Common myeloid progenitor, CD34-positive (primary cell): ENCODE results near the gene ZNF283.

Experiments used
- CTCF ChIA-PET: fragments of 350-600 bp; sonication (Branson Sonifier 250); formaldehyde crosslinking; loops from one replicate; lab custom pipeline; 2021; ENCODE audit warnings: antibody characterized with exemption; lab: Charles Lee
- POLR2A ChIA-PET: fragments of 350-600 bp; sonication (Branson Sonifier 250); formaldehyde crosslinking; loops from one replicate; lab custom pipeline; 2021; ENCODE audit warnings: antibody characterized with exemption; lab: Charles Lee
- DNase-seq, 3 donors: peaks; one replicate each; pipeline versions ENCODE4 v3.0.0 to v3.0.0-alpha.2; 2013
- H3K27ac ChIP-seq, 2 experiments: 1 replicate in 1 of 2; 2 replicates in 1 of 2; pipeline ENCODE4 v1.7.0; 2013; ENCODE audit warnings: inconsistent platforms in 2 of 2, low read length in 2 of 2, mild to moderate bottlenecking in 2 of 2, low read depth in 1 of 2, moderate library complexity in 1 of 2; ENCODE audit not compliant: severe bottlenecking in 2 of 2, insufficient read depth in 1 of 2, poor library complexity in 1 of 2
- H3K27me3 ChIP-seq, 5 experiments: replicated peaks in 2 of 5; 1 replicate in 3 of 5; 2 replicates in 2 of 5; pipeline versions ENCODE4 v1.6.1 to v1.7.0; 2013; ENCODE audit warnings: low read length in 4 of 5, mild to moderate bottlenecking in 2 of 5, moderate library complexity in 2 of 5, inconsistent platforms in 1 of 5; ENCODE audit not compliant: insufficient read depth in 5 of 5, control insufficient read depth in 4 of 5
- H3K36me3 ChIP-seq, 4 experiments: 1 replicate in 2 of 4; 2 replicates in 2 of 4; pipeline versions ENCODE4 v1.6.1 to v1.7.0; 2013; ENCODE audit warnings: low read length in 3 of 4, control low read depth in 1 of 4, mild to moderate bottlenecking in 1 of 4; ENCODE audit not compliant: control insufficient read depth in 4 of 4, insufficient read depth in 4 of 4
- H3K4me1 ChIP-seq, 4 experiments: 1 replicate in 3 of 4; 2 replicates in 1 of 4; pipeline versions ENCODE4 v1.6.1 to v1.7.1; 2013; ENCODE audit warnings: low read length in 3 of 4, mild to moderate bottlenecking in 3 of 4, control low read depth in 1 of 4, inconsistent platforms in 1 of 4, moderate library complexity in 1 of 4; ENCODE audit not compliant: control insufficient read depth in 4 of 4, insufficient read depth in 4 of 4; ENCODE audit errors: control extremely low read depth in 1 of 4
- H3K4me3 ChIP-seq, 7 experiments: 1 replicate in 4 of 7; 2 replicates in 3 of 7; pipeline versions ENCODE4 v1.5.1 to v1.7.0; 2013; ENCODE audit warnings: mild to moderate bottlenecking in 7 of 7, low read length in 6 of 7, moderate library complexity in 6 of 7, inconsistent platforms in 2 of 7, low read depth in 2 of 7, control low read depth in 1 of 7; ENCODE audit not compliant: insufficient read depth in 4 of 7, control insufficient read depth in 1 of 7; ENCODE audit errors: extremely low read depth in 1 of 7
- H3K9me3 ChIP-seq, 5 experiments: 1 replicate in 4 of 5; 2 replicates in 1 of 5; pipeline versions ENCODE4 v1.6.1 to v1.7.1; 2013; ENCODE audit warnings: low read length in 4 of 5, mild to moderate bottlenecking in 2 of 5, inconsistent platforms in 1 of 5, low read depth in 1 of 5, moderate library complexity in 1 of 5; ENCODE audit not compliant: control insufficient read depth in 4 of 5, insufficient read depth in 2 of 5; ENCODE audit errors: control extremely low read depth in 1 of 5
- WGBS: methylation state at CpG from one replicate; pipeline ENCODE4 v1.1.5; 2013; ENCODE audit not compliant: insufficient coverage; 5-methylcytosine and 5-hydroxymethylcytosine counted together

The ZNF283 gene

DNA sequence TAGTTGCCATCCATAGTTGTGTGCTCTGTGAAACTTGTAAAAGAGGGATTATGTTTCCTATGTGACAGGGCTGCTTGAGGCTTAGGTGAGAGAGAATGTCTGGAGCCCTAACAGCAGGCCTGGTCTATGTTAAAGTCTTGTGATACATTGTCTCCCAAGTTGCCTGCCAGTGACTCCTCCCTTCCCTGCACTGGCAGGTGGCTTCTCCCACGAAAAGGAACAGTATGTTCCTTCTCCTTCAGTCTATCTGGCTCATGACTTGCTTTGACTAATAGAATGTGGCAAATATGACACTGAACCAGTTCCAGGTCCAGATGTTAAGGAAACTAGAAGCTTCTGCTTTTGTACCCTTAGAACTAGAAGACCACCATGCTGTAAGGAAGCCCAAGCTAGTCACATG is 40.5 kb upstream of the ZNF283 start:
- no peak for DNase-seq
- Histone ChIP-seq H3K36me3 (no peaks in the 10 kb centered on the region), H3K4me1 (peaks cover 0 to 25% (median 12%) of the 10 kb centered on the region in 4 experiments), H3K9me3 (no peaks in the 10 kb centered on the region), H3K27me3 (no peaks in the 10 kb centered on the region), H3K27ac (no peak overlapping the region), H3K4me3 (no peak overlapping the region)
- ChIA-PET POLR2A (no interaction called here), CTCF (interaction anchor here (0.6 to 1.7 kb wide), 9 partner anchors 8 to 329 kb away, joined by 3 to 9 read pairs (median 4); partner anchors contain the start of gene SMG9)
- WGBS: no CpG with 5 or more reads among the region's 1 CpG

DNA sequence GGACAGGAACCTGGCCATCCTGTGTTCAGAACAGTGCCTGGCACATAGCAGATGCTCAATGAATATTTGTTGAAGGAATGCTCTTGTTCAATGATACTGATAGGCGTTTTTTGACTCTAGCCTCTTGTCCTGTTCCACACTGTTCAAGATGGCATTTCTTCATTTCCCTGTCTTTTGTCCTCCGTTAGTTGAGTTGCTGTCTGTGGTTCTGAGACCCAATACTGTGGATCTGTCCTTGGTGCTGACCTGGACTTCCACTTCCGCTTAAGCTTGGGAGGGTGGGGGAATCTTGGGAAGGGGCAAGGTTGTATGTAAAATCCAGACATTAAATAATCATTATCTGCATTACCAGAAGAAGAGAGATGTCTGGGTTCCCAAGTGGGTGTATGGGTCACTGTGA is 38.1 kb upstream of the ZNF283 start:
- H3K4me3 ChIP-seq: no peak overlapping the region
- WGBS: 14% methylated on average over 1 of the region's 3 CpGs
- no peaks in the 10 kb centered on the region for H3K9me3 ChIP-seq
- peak; percentile 35 to 56 (median 39) for DNase-seq
- no peaks in the 10 kb centered on the region for H3K36me3 ChIP-seq
- ChIA-PET POLR2A (no interaction called here), CTCF (interaction anchor here (0.7 to 1.4 kb wide), 5 partner anchors 8 to 189 kb away, joined by 3 to 4 read pairs (median 3); no protein-coding TSS in a partner anchor)
- H3K4me1 ChIP-seq: peaks cover 0 to 25% (median 17%) of the 10 kb centered on the region in 4 experiments
- H3K27me3 ChIP-seq: peaks cover 0 to 3% (median 2%) of the 10 kb centered on the region in 5 experiments
- no peak overlapping the region for H3K27ac ChIP-seq

DNA sequence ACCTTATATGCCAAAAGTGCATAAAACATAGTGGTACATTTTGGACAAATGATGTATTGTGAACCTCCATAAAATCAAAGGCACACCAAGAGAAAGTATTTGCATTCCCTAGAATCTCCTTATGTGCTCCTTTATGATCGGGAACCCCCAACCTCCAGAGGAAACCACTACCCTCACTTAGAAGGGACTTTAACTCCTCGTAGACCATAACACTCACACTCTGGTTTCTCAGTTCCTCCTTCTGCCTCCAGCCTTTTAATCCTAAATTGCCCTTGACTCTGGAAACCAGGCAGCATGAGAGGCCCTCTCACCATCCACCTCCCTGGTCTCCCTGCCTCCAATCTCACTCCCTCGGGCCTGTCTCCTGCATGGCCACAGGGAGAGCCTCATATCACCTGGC is 36.5 kb upstream of the ZNF283 start:
- Histone ChIP-seq H3K27ac (no peak overlapping the region), H3K36me3 (no peaks in the 10 kb centered on the region), H3K4me3 (no peak overlapping the region), H3K4me1 (peaks cover 0 to 14% (median 7%) of the 10 kb centered on the region in 4 experiments), H3K9me3 (no peaks in the 10 kb centered on the region), H3K27me3 (peaks cover 0 to 3% (median 2%) of the 10 kb centered on the region in 5 experiments)
- DNase-seq: no peak
- 20% methylated on average over 3 of the region's 3 CpGs for WGBS
- CTCF ChIA-PET: interaction anchor here (0.8 to 1.7 kb wide), 3 partner anchors 12 to 45 kb away, joined by 4 to 6 read pairs (median 6); no protein-coding TSS in a partner anchor
- POLR2A ChIA-PET: no interaction called here

DNA sequence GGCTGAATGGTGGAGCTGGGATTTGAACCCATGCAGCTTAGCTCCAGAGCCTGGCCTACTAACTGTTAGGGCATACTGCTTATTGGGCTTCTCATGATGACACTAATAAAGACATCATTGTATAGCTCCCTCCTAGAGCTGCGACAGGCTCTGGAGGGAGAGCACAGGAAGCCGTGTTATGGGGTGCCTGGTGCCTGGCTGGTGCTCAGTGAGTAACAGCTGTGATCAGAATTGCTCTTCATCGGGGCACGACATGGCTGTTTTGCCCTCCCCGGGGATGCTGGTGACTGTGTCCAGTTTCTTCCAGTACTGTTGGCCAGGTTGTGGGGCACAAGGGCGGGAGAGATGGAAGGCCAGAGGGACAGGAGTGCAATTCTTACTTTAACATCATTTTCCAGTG is 30.0 kb upstream of the ZNF283 start:
- Histone ChIP-seq H3K36me3 (peaks cover 0 to 4% (median 0%) of the 10 kb centered on the region in 4 experiments), H3K27me3 (peaks cover 0 to 25% (median 2%) of the 10 kb centered on the region in 5 experiments), H3K4me1 (peaks cover 0 to 24% (median 15%) of the 10 kb centered on the region in 4 experiments), H3K4me3 (no peak overlapping the region), H3K27ac (no peak overlapping the region), H3K9me3 (peaks cover 0 to 2% (median 0%) of the 10 kb centered on the region in 5 experiments)
- ChIA-PET CTCF (interaction anchor here (0.9 to 1.8 kb wide), 5 partner anchors 9 to 54 kb away, joined by 3 to 5 read pairs (median 3); no protein-coding TSS in a partner anchor), POLR2A (no interaction called here)
- 62% methylated on average over 6 of the region's 6 CpGs for WGBS
- no peak for DNase-seq

DNA sequence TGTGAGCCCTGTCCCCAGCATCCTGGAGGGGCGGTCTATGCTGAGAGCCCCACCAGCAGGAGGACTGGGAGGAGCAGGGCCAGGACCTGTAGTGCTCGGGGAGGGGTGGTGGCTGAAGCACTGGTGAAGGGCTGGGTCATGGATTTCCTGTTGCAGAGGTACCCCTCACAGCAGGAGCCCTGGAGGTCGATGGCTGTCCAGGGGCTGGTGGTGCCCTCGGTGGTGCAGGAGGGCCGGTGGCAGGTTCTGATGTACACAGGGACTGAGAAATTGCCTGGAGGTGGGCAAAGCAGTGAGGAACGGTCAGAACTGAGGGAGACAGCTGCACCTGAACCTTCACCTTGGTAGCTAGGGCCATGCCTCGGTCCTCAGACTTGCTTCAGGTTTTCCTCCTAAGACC is 29.6 kb upstream of the ZNF283 start:
- DNase-seq: no peak
- Histone ChIP-seq H3K27ac (no peak overlapping the region), H3K27me3 (peaks cover 0 to 28% (median 2%) of the 10 kb centered on the region in 5 experiments), H3K36me3 (peaks cover 0 to 4% (median 0%) of the 10 kb centered on the region in 4 experiments), H3K4me1 (peaks cover 0 to 24% (median 15%) of the 10 kb centered on the region in 4 experiments), H3K9me3 (peaks cover 0 to 2% (median 0%) of the 10 kb centered on the region in 5 experiments), H3K4me3 (no peak overlapping the region)
- 95% methylated on average over 6 of the region's 7 CpGs for WGBS
- POLR2A ChIA-PET: no interaction called here
- CTCF ChIA-PET: interaction anchor here (0.9 to 1.8 kb wide), 4 partner anchors 9 to 55 kb away, joined by 3 to 5 read pairs (median 4); no protein-coding TSS in a partner anchor

DNA sequence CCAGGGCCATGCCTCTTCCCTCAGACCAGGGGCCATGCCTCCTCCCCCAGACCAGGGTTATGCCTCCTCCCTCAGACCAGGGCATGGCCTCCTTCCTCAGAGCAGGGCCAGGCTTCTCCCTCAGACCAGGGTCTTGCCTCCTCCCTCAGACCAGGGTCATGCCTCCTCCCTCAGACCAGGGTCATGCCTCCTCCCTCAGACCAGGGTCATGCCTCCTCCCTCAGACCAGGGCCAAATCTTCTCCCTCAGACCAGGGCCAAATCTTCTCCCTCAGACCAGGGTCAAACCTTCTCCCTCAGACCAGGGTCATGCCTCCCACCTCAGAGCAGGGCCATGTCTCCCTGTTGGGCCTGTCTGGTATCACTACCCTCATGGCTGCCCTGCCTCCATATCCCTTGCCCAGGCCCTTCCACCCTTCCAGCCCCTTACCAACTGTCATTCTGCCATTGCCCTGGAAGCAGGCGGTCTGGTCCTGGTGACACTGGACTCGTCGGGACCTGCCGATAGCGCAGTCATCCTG is 29.0 kb upstream of the ZNF283 start:
- Histone ChIP-seq H3K4me3 (peak overlapping the region; percentile 25 to 84 (median 61)), H3K4me1 (peaks cover 0 to 23% (median 15%) of the 10 kb centered on the region in 4 experiments), H3K27me3 (peaks cover 0 to 31% (median 0%) of the 10 kb centered on the region in 5 experiments), H3K27ac (no peak overlapping the region), H3K9me3 (peaks cover 0 to 2% (median 0%) of the 10 kb centered on the region in 5 experiments), H3K36me3 (peaks cover 0 to 4% (median 0%) of the 10 kb centered on the region in 4 experiments)
- ChIA-PET CTCF (no interaction called here), POLR2A (no interaction called here)
- WGBS: 48% methylated on average over 5 of the region's 5 CpGs
- DNase-seq: no peak
